A549 (cell line): ENCODE data around the gene ZNF324. TPM values are rescaled to one million over a fixed set of nuclear protein-coding genes. Genes with fewer than 3 reads are reported as not detected.
"Not testable (repeated sequence)": the region's sequence is repeated elsewhere in the genome, so short reads cannot be mapped to it uniquely, and the experiment has no call there.

ENCODE experiments used
- ATAC-seq, 2 experiments: fragments of 200-7000 bp in 1 of 2; fragments of >200 bp in 1 of 2; cut with Nextera tagmentation in 1 of 2; cut with Tn5 transposase in 1 of 2; 3 replicates each; pipeline versions ENCODE4 v1.8.0 to v1.9.1; 2018 to 2020; ENCODE audit warnings: mild to moderate bottlenecking in 1 of 2, moderate library complexity in 1 of 2
- CTCF ChIA-PET: fragments of 300-600 bp; sonication (Branson Sonifier 250); formaldehyde crosslinking; extraction: SDS; loops from one replicate; lab custom pipeline; 2021; ENCODE audit warnings: antibody characterized with exemption, inconsistent platforms; lab: Yijun Ruan, JAX
- POLR2A ChIA-PET: fragments of 350-600 bp; formaldehyde crosslinking; extraction: SDS; loops from one replicate; lab custom pipeline; 2021; ENCODE audit warnings: antibody characterized with exemption, inconsistent platforms; lab: Yijun Ruan, JAX
- DNase-seq, 2 experiments: peaks; one replicate each; pipeline versions ENCODE4 v3.0.0 to v3.0.0-alpha.2; 2011 to 2016; ENCODE audit warnings: low read depth in 1 of 2, low spot score in 1 of 2
- FAIRE-seq: peaks from 2 replicates; lab custom pipeline; 2011; peaks lifted over from hg19 to GRCh38; lab: Jason Lieb, UNC
- H3K27ac ChIP-seq, 2 experiments: fragments of >200 bp; sonication (Bioruptor Twin); formaldehyde crosslinking; 3 replicates each; pipeline ENCODE4 v1.5.1; 2016 to 2017
- H3K4me1 ChIP-seq: fragments of >200 bp; sonication (Bioruptor Twin); formaldehyde crosslinking; 3 replicates; pipeline ENCODE4 v1.6.1; 2016
- H3K4me2 ChIP-seq: fragments of >200 bp; sonication (Bioruptor Twin); formaldehyde crosslinking; 3 replicates; pipeline ENCODE4 v1.6.1; 2016
- H3K4me3 ChIP-seq: fragments of >200 bp; sonication (Bioruptor Twin); formaldehyde crosslinking; 3 replicates; pipeline ENCODE4 v1.5.1; 2016
- H3K9me3 ChIP-seq: fragments of >200 bp; sonication (Bioruptor Twin); formaldehyde crosslinking; 3 replicates; pipeline ENCODE4 v1.6.1; 2016
- CHD4 ChIP-seq: fragments of 200-600 bp; sonication (generic); IDR thresholded peaks from 2 replicates; pipeline ENCODE4 v1.6.1; 2016; ENCODE audit warnings: antibody characterized with exemption, mild to moderate bottlenecking, borderline replicate concordance
- FOXS1 ChIP-seq: fragments of 250-450 bp; sonication (Bioruptor Pico); IDR thresholded peaks from 2 replicates; pipeline ENCODE4 v1.5.0; 2020; ENCODE audit warnings: mild to moderate bottlenecking, moderate library complexity
- KDM5A ChIP-seq: fragments of 200-600 bp; sonication (generic); IDR thresholded peaks from 2 replicates; pipeline ENCODE4 v1.6.1; 2016; ENCODE audit warnings: antibody characterized with exemption, mild to moderate bottlenecking
- NPAS2 ChIP-seq: fragments of 250-450 bp; sonication (Bioruptor Pico); IDR thresholded peaks from 2 replicates; pipeline ENCODE4 v1.8.0; 2022; ENCODE audit warnings: mild to moderate bottlenecking, moderate library complexity, borderline replicate concordance
- RARB ChIP-seq: fragments of 250-450 bp; sonication (Bioruptor Pico); IDR thresholded peaks from 2 replicates; pipeline ENCODE4 v1.8.0; 2021; ENCODE audit warnings: mild to moderate bottlenecking, moderate library complexity
- RCOR1 ChIP-seq: fragments of 150-350 bp; IDR thresholded peaks from 2 replicates; pipeline ENCODE4 v1.6.1; 2014; ENCODE audit warnings: antibody characterized with exemption, low read length, low read depth
- SMC3 ChIP-seq: fragments of >200 bp; sonication (Bioruptor Twin); formaldehyde crosslinking; IDR thresholded peaks from 3 replicates; pipeline ENCODE4 v1.6.1; 2018; ENCODE audit warnings: inconsistent platforms
- TP53 ChIP-seq: fragments of 250-450 bp; sonication (Bioruptor Pico); IDR thresholded peaks from 2 replicates; pipeline ENCODE4 v1.5.0; 2021; ENCODE audit warnings: mild to moderate bottlenecking, moderate library complexity
- ZFP36 ChIP-seq: fragments of 450-650 bp; IDR thresholded peaks from 2 replicates; pipeline ENCODE4 v1.6.1; 2014; ENCODE audit warnings: borderline replicate concordance; ENCODE audit not compliant: partially characterized antibody
- WGBS: methylation state at CpG from one replicate; pipeline ENCODE4 v1.1.6; 2017; ENCODE audit errors: missing lambda C conversion rate; 5-methylcytosine and 5-hydroxymethylcytosine counted together
- polyA plus RNA-seq, 4 experiments: library from polyadenylated mRNA; depleted of rRNA in 3 of 4; stranded (reverse); fragments of >200 nt; fragmentation: RNase III in 1 of 4; extraction: RNeasy Plus Mini Kit Qiagen cat#74134 plus additional on column Dnase treatment in 1 of 4; gene quantifications; 2 replicates in 3 of 4; 3 replicates in 1 of 4; pipeline ENCODE4 v1.2.3, GENCODE V29; 2011 to 2017
- TF ChIP-seq, protein P1 (sequence below): IDR thresholded peaks from 2 replicates; pipeline ENCODE4 v1.6.1; 2012

Gene ZNF324
- polyA plus RNA-seq, 2 of the 4 experiments (the other 2 are of a cell fraction), result 3.0 to 6.9 TPM

DNA sequence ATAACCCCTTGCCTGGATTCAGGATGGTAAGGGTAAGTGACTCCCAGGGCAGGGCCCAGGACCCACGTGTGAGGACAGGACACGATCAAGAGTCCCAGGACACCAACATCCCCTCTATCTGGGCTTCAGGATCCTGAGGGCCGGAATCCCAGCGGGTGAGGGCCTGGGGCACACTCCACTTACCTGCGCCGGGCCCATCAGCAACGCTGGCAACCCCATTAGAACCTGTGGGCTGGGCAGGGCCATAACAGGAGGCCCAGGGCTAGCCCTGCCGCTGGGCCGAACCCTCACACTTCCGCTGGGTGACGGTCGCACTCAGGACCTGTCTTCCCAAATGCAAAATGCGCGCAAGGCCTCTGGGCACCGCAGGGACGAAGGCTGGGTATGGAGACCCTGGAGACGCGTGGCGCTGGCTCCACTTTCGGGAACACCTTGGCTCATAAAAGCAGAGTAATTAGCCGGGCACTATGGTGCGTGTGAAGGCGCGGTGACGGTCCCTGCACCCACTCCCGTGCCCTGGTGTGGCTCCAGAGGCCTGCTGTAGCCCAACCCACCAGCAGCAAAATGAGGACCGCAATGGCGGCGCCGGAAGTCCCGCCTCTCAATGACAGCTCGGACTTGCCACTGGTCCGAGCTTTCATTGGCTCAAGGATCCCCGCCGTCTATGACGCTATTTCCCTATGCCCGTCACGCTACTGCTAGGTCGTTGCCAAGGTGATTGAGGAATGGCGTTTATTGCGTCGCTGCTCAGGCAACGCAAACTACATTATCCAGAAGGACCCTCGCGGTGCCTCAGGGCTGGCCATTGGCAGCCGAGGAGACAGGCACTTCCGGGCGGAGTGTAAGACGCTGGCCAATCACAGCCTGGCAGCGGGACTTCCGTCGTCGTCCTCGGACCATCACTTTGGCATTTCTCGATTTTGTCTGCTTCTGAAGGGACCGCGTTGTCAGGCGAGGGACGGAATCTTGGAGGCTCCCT is 27.0 kb upstream of the ZNF324 start, which contains the start of gene ZNF132:
TSS of gene ZNF132 (minus strand) at position 578 of the 979 bp plus-strand sequence. CDS start at position 246, 332 bp downstream.
- Histone ChIP-seq H3K4me3 (0 out of 3 replicates have a peak within 1 kb of the TSS, but pooled peaks have one; percentile 8), H3K9me3 (peaks cover 82% of the 10 kb centered on the region), H3K4me1 (no peaks in the 10 kb centered on the region), H3K27ac (no peak within 1 kb of the TSS), H3K4me2 (0 out of 3 replicates have a peak within 1 kb of the TSS, but pooled peaks have one; percentile 14)
- ATAC-seq, result peak; percentile 45 to 76; a peak in 3 of 6 replicates
- CTCF ChIA-PET, result interaction anchor here (1.7 kb wide), 1 partner anchor 78 kb away, joined by 4 read pairs; no protein-coding TSS in a partner anchor
- POLR2A ChIA-PET, result no interaction called here
- peak; percentile 44 to 85 for DNase-seq
- WGBS, result 60% methylated on average over 55 of the region's 59 CpGs
- TF ChIP-seq, protein P1, sequence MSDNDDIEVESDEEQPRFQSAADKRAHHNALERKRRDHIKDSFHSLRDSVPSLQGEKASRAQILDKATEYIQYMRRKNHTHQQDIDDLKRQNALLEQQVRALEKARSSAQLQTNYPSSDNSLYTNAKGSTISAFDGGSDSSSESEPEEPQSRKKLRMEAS, result peak; percentile 35; the same call in 1 of the 2 replicates
- TF ChIP-seq RCOR1 (no peak), CHD4 (no peak)
- FAIRE-seq, result no peak

- ChIA-PET CTCF (no interaction called here), POLR2A (no interaction called here)
- Histone ChIP-seq H3K27ac (no peak overlapping the region), H3K4me1 (no peaks in the 10 kb centered on the region), H3K4me2 (no peak overlapping the region), H3K4me3 (no peak overlapping the region), H3K9me3 (peaks cover 75% of the 10 kb centered on the region)
- no peak for FAIRE-seq
- WGBS, result 83% methylated on average over 31 of the region's 31 CpGs
- DNase-seq, result no peak
- no peak for ATAC-seq
- TF ChIP-seq NPAS2 (CRISPR knock-in tag) (no peak), SMC3 (no peak), RARB (CRISPR knock-in tag) (no peak), KDM5A (no peak), FOXS1 (CRISPR knock-in tag) (no peak), CHD4 (no peak), TP53 (CRISPR knock-in tag) (no peak)
- TF ChIP-seq, protein P1, result no peak
These were observed 26.3 kb upstream of the ZNF324 start for GRCh38 chr19:58440556-58440955.

DNA sequence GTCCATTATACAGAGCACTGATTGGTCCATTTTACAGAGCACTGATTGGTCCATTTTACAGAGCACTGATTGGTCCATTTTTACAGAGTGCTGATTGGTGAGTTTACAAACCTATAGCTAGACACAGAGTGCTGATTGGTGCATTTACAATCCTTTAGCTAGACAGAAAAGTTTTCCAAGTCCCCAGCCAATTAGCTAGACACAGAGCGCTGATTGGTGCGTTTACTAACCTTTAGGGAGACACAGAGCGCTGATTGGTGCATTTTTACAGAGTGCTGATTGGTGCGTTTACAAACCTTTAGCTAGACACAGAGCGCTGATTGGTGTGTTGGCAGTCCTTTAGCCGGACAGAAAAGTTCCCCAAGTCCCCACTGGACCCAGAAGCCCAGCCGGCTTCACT is 23.9 kb upstream of the ZNF324 start:
- not testable (repeated sequence) for ATAC-seq, H3K27ac ChIP-seq, FAIRE-seq

GRCh38 chr19:58448860-58449259 is 18.0 kb upstream of the ZNF324 start:
- FAIRE-seq, H3K4me1 ChIP-seq, DNase-seq, ATAC-seq, H3K4me3 ChIP-seq, POLR2A ChIA-PET, H3K27ac ChIP-seq, H3K4me2 ChIP-seq: not testable (repeated sequence)
- TF ChIP-seq ZFP36, result peak; percentile 99
- CTCF ChIA-PET, result interaction anchor here (0.7 to 1.8 kb wide), 2 partner anchors 39 to 71 kb away, joined by 4 to 6 read pairs; partner anchors contain the start of genes ZBTB45 and ZNF584
- 32% methylated on average over 3 of the region's 3 CpGs for WGBS
- H3K9me3 ChIP-seq, result peaks cover 44% of the 10 kb centered on the region

More for the DNA sequence above, 23.9 kb upstream of the ZNF324 start:
- CTCF ChIA-PET, result interaction anchor here (1.0 to 1.8 kb wide), 5 partner anchors 8 to 77 kb away, joined by 3 to 6 read pairs (median 4); partner anchors contain the start of gene ZBTB45
- H3K9me3 ChIP-seq, result peaks cover 68% of the 10 kb centered on the region
- POLR2A ChIA-PET, result interaction anchor here (0.8 kb wide), 1 partner anchor 13 kb away, joined by 3 read pairs; no protein-coding TSS in a partner anchor
- H3K4me1 ChIP-seq, DNase-seq, H3K4me3 ChIP-seq, H3K4me2 ChIP-seq: not testable (repeated sequence)
- WGBS, result 47% methylated on average over 7 of the region's 7 CpGs

GRCh38 chr19:58449980-58450379 is 16.9 kb upstream of the ZNF324 start:
- FAIRE-seq, H3K27ac ChIP-seq, H3K4me2 ChIP-seq, H3K4me1 ChIP-seq, DNase-seq, H3K4me3 ChIP-seq, POLR2A ChIA-PET, ATAC-seq: not testable (repeated sequence)
- CTCF ChIA-PET, result interaction anchor here (1.4 to 1.8 kb wide), 2 partner anchors 41 to 70 kb away, joined by 6 read pairs; partner anchors contain the start of genes ZBTB45 and ZNF584
- peaks cover 39% of the 10 kb centered on the region for H3K9me3 ChIP-seq
- TF ChIP-seq ZFP36, result peak; percentile 60
- WGBS, result 8% methylated on average over 5 of the region's 5 CpGs
